ENCODE data around the gene ING2.

The ING2 gene

DNA sequence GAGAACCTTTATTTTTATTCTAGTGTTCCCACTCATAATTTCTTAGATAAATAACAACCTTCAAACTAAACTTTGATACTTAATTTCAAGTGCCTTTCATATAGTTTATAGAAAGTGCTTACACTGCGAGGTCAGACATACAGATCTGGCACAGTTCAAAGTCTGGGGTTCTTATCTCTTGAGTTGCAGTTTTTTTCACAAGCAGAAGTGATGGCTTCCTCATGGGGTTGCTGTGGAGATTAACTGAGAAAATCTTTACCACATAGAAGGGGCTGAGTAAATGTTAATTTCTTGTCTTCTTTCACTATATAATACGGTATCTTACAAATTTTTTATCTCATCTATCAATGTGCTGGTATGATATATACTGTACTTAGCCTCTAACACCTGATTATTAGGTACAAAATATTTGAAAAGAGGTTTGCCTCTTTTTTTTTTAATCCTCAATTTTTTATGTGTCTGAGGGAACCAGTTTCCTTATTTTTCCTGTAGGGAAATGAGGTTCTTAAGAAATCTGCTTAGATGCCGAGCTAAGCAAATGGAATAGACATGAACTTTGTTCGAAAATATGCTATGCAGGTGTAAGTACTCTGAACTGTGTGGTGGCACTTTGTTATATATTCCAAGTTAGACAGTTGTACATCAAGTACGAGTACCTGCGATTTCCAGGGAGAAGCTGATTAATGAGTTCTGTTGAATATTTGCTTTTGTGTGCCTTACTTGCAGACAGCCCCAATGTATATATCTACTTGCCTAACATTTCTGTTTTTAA, 3.3 kb downstream of the ING2 start:
- Mint-ChIP-seq H3K36me3 (peaks cover 9 to 16% of the 10 kb centered on the region in 2 donors), H3K9me3 (no peaks in the 10 kb centered on the region), H3K27me3 (no peaks in the 10 kb centered on the region), H3K4me1 (peaks cover 4 to 8% of the 10 kb centered on the region in 2 donors), H3K27ac (no peak overlapping the region), H3K4me3 (no peak overlapping the region)
- no peak for DNase-seq
- no peak for ATAC-seq (replicated peaks)

GRCh38 chr4:183508697-183509335, 4.0 kb downstream of the ING2 start:
- Mint-ChIP-seq H3K4me3 (no peak overlapping the region), H3K27ac (no peak overlapping the region), H3K27me3 (no peaks in the 10 kb centered on the region), H3K4me1 (peaks cover 0 to under 1% of the 10 kb centered on the region in 2 donors), H3K36me3 (peaks cover 12 to 23% of the 10 kb centered on the region in 2 donors), H3K9me3 (no peaks in the 10 kb centered on the region)
- no peak for ATAC-seq (replicated peaks)
- no peak for DNase-seq

- no peaks in the 10 kb centered on the region for H3K4me1 Mint-ChIP-seq
- H3K27ac Mint-ChIP-seq, result no peak overlapping the region
- DNase-seq (no peak), ATAC-seq (replicated peaks) (no peak)
- no peaks in the 10 kb centered on the region for H3K27me3 Mint-ChIP-seq
- H3K9me3 Mint-ChIP-seq, result no peaks in the 10 kb centered on the region
- no peak overlapping the region for H3K4me3 Mint-ChIP-seq
- H3K36me3 Mint-ChIP-seq, result peaks cover 12 to 30% of the 10 kb centered on the region in 2 donors
These were observed 10.6 kb downstream of the ING2 start for GRCh38 chr4:183515411-183515810.

DNA sequence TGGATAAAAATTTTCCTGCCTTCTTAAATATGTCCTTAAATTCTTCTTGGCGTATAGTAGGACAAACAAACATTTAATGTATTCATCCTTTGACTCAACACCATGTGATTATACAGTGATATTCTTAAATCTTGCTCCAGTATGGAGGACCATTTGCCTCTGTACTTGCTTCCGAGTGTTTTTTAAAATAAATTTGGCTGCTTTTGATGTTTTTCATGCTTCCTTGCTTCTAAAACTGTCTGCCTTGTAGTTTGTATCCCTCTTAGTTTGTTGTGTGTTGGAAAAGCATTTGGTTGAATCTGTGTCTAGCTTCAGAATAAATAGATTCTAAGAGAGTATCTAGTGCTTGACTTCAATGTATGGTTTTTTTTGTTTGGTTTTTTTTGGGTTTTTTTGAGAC, 12.3 kb downstream of the ING2 start:
- H3K9me3 Mint-ChIP-seq, result no peaks in the 10 kb centered on the region
- no peak for DNase-seq
- no peaks in the 10 kb centered on the region for H3K4me1 Mint-ChIP-seq
- H3K36me3 Mint-ChIP-seq, result peaks cover 6 to 20% of the 10 kb centered on the region in 2 donors
- ATAC-seq (replicated peaks), result no peak
- no peak overlapping the region for H3K4me3 Mint-ChIP-seq
- H3K27me3 Mint-ChIP-seq, result no peaks in the 10 kb centered on the region
- H3K27ac Mint-ChIP-seq, result no peak overlapping the region

DNA sequence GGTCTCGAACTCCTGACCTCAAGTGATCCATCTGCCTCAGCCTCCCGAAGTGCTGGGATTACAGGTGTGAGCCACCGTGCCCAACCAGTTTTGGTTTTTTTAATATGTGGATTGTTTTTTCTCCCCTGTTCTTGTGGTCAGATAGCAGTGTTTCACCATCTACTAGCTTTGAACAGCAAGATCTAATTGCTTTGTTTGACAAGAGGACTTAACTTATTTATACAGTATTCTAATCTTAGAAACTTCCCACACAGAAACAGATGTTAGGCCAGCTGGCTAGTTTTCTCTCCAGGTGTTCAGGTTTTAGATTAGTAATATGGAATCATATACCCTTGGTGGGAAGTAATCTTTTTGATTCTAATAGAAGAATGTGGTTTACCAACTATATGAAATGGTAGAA, 12.9 kb downstream of the ING2 start:
- Mint-ChIP-seq H3K27ac (no peak overlapping the region), H3K4me1 (no peaks in the 10 kb centered on the region), H3K4me3 (no peak overlapping the region), H3K9me3 (no peaks in the 10 kb centered on the region), H3K36me3 (peaks cover 6 to 19% of the 10 kb centered on the region in 2 donors), H3K27me3 (peaks cover 4 to 5% of the 10 kb centered on the region in 2 donors)
- no peak for DNase-seq
- ATAC-seq (replicated peaks), result no peak

DNA sequence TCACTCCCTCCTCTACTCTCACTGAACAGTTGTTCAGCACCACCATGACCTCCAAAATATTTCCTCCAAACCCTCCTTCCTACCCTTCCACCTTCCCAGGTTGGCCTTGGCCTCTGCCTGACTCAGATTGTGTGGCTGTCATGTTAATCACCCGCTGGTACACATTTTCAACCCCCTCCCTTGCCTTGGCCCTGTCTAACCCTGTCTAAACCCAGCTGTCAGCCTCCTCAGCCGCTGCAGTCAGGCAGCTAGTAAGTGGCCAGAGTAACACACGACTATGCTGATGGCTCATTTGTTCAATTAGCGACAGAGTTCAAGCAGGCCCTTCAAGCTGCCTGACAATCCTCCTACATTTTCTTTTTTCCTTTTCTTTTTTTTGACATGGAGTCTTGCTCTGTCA, 18.0 kb downstream of the ING2 start:
- no peaks in the 10 kb centered on the region for H3K36me3 Mint-ChIP-seq
- no peak overlapping the region for H3K27ac Mint-ChIP-seq
- ATAC-seq (replicated peaks) (no peak), DNase-seq (no peak)
- H3K9me3 Mint-ChIP-seq, result peaks cover 0 to 3% of the 10 kb centered on the region in 2 donors
- H3K27me3 Mint-ChIP-seq, result peaks cover 32 to 40% of the 10 kb centered on the region in 2 donors
- H3K4me1 Mint-ChIP-seq, result no peaks in the 10 kb centered on the region
- H3K4me3 Mint-ChIP-seq, result no peak overlapping the region

GRCh38 chr4:183527326-183527725, 22.5 kb downstream of the ING2 start:
- peaks cover 36 to 52% of the 10 kb centered on the region in 2 donors for H3K27me3 Mint-ChIP-seq
- DNase-seq (no peak), ATAC-seq (replicated peaks) (no peak)
- no peak overlapping the region for H3K4me3 Mint-ChIP-seq
- H3K9me3 Mint-ChIP-seq, result peaks cover 0 to 3% of the 10 kb centered on the region in 2 donors
- H3K27ac Mint-ChIP-seq, result no peak overlapping the region
- no peaks in the 10 kb centered on the region for H3K36me3 Mint-ChIP-seq
- no peaks in the 10 kb centered on the region for H3K4me1 Mint-ChIP-seq

DNA sequence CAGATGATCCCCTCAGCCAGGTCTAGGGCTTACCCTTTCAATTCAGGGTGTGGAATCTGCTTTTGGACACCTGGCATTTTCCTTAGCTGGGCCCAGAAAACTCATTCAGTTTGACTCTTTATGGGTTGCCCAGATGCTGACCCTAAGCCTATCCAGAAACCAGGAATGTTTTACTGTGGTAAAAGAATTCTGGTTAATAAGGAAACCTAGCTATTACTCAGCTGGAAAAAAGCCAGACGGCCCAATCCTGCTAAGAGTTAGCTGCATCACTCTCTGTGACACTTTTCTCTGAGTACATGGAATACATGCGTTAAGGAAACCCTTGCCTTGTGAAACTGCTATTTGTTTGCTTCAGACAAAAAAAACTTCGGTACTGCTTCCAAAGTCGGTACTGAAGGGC, 28.0 kb downstream of the ING2 start:
- DNase-seq (no peak), ATAC-seq (replicated peaks) (no peak)
- Mint-ChIP-seq H3K36me3 (no peaks in the 10 kb centered on the region), H3K4me3 (no peak overlapping the region), H3K27ac (no peak overlapping the region), H3K27me3 (peaks cover 4 to 12% of the 10 kb centered on the region in 2 donors), H3K9me3 (no peaks in the 10 kb centered on the region), H3K4me1 (no peaks in the 10 kb centered on the region)

GRCh38 chr4:183533698-183534097, 28.8 kb downstream of the ING2 start:
- no peaks in the 10 kb centered on the region for H3K4me1 Mint-ChIP-seq
- no peak overlapping the region for H3K27ac Mint-ChIP-seq
- no peaks in the 10 kb centered on the region for H3K9me3 Mint-ChIP-seq
- peaks cover 9 to 18% of the 10 kb centered on the region in 2 donors for H3K27me3 Mint-ChIP-seq
- H3K4me3 Mint-ChIP-seq, result no peak overlapping the region
- ATAC-seq (replicated peaks) (no peak), DNase-seq (no peak)
- no peaks in the 10 kb centered on the region for H3K36me3 Mint-ChIP-seq

DNA sequence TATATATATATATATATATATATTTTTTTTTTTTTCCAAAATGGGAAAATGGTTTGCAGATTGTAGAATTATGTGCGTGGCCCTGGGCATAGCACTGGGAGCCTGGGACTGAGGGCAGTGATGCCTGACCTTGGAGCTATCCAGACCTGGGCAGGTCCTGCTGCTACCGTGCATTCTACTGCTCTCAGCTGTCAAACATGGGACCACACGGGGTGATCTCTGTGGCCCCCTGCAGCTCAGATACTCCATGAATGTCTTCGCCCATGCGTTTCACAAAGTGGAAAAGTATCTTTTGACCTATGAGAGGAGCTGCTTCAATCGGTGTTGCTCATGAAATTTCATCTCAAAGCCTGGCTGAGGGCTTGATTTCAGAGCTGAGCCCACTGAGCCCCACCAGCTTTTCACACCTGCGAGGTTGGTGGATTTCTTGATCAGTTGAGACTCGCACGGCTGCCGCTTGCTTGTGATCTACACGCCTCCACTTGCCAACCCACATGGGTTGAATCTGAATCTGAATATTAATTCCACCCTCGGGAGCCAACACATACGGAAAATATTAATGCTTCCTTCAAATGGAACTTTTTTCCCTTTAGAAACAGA, 35.7 kb downstream of the ING2 start:
- ATAC-seq (replicated peaks), result no peak
- DNase-seq, result no peak
- Mint-ChIP-seq H3K36me3 (peaks cover 0 to 5% of the 10 kb centered on the region in 2 donors), H3K27me3 (peaks cover 10 to 16% of the 10 kb centered on the region in 2 donors), H3K4me1 (no peaks in the 10 kb centered on the region), H3K9me3 (peaks cover 3 to 6% of the 10 kb centered on the region in 2 donors), H3K27ac (no peak overlapping the region), H3K4me3 (no peak overlapping the region)

GRCh38 chr4:183541010-183541751, 36.3 kb downstream of the ING2 start:
- Mint-ChIP-seq H3K27me3 (peaks cover 10 to 16% of the 10 kb centered on the region in 2 donors), H3K4me3 (no peak overlapping the region), H3K27ac (no peak overlapping the region), H3K9me3 (peaks cover 3 to 6% of the 10 kb centered on the region in 2 donors), H3K36me3 (peaks cover 0 to 5% of the 10 kb centered on the region in 2 donors), H3K4me1 (no peaks in the 10 kb centered on the region)
- DNase-seq, result no peak
- no peak for ATAC-seq (replicated peaks)

GRCh38 chr4:183541752-183542040, 36.8 kb downstream of the ING2 start:
- DNase-seq, result no peak
- Mint-ChIP-seq H3K9me3 (peaks cover 3 to 6% of the 10 kb centered on the region in 2 donors), H3K4me1 (no peaks in the 10 kb centered on the region), H3K36me3 (peaks cover 0 to 5% of the 10 kb centered on the region in 2 donors), H3K27me3 (peaks cover 10 to 21% of the 10 kb centered on the region in 2 donors), H3K4me3 (no peak overlapping the region), H3K27ac (no peak overlapping the region)
- ATAC-seq (replicated peaks), result no peak

GRCh38 chr4:183543435-183543834, 38.6 kb downstream of the ING2 start:
- no peaks in the 10 kb centered on the region for H3K4me1 Mint-ChIP-seq
- H3K27ac Mint-ChIP-seq, result no peak overlapping the region
- no peak overlapping the region for H3K4me3 Mint-ChIP-seq
- ATAC-seq (replicated peaks) (no peak), DNase-seq (no peak)
- peaks cover 0 to 5% of the 10 kb centered on the region in 2 donors for H3K36me3 Mint-ChIP-seq
- H3K9me3 Mint-ChIP-seq, result peaks cover 3 to 6% of the 10 kb centered on the region in 2 donors
- peaks cover 11 to 22% of the 10 kb centered on the region in 2 donors for H3K27me3 Mint-ChIP-seq

GRCh38 chr4:183544109-183544508, 39.3 kb downstream of the ING2 start:
- peaks cover 0 to 5% of the 10 kb centered on the region in 2 donors for H3K36me3 Mint-ChIP-seq
- H3K4me3 Mint-ChIP-seq, result no peak overlapping the region
- no peaks in the 10 kb centered on the region for H3K4me1 Mint-ChIP-seq
- ATAC-seq (replicated peaks) (no peak), DNase-seq (no peak)
- peaks cover 16 to 28% of the 10 kb centered on the region in 2 donors for H3K27me3 Mint-ChIP-seq
- no peak overlapping the region for H3K27ac Mint-ChIP-seq
- peaks cover 3 to 6% of the 10 kb centered on the region in 2 donors for H3K9me3 Mint-ChIP-seq

All from stimulated activated naive B cell treated with anti-CD40 and anti-IgM and Interleukin-4, amounts not matched to agents 10 μg/mL and 1 μg/mL and 100 μg/mL, for 72 hours (primary cell).